CD4-positive, alpha-beta T cell treated with Interleukin-1 beta for 1 hour (primary cell): ENCODE results near the gene TTC16.
"Not testable (repeated sequence)": the region's sequence is repeated elsewhere in the genome, so short reads cannot be mapped to it uniquely, and the experiment has no call there.

ENCODE experiments used
- DNase-seq, 2 donors: peaks; one replicate each; pipeline ENCODE4 v3.0.0-alpha.2; 2020 to 2022

TTC16 gene

DNA sequence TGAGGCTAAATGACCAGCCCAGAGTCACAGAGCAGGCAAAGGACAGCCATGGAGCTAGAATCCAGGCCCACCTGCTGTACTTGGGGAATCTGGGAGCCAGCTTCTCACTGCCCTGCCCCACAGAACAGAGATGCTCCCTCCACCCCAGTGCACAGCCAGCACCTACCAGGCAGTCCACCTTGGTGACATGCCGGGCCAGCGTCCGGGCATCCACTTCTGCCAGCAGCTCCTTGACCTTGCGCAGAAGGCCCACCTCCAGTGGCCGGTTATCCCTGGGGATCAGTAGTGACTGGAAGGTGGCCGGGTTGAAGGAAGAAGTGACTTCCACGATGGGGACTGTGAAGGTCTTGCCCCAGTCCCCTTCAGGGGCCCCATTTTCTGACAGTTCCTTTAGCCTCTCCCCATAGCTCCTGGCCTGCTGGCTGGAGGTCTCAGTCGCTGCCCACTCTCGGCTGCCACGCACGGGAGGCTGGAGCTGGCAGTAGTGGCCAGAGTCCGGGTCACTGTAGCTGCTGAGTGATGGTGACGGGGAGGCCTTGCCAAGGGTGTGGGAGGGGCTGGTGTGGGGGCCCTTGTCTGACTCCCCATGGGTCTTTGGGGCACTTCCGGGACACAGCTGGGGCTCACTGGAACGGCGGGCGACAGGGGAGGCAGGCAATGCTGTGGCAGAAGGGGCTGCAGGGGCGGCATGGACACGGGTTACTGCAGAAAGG, 28.7 kb downstream of the TTC16 start:
- no peak for DNase-seq

DNA sequence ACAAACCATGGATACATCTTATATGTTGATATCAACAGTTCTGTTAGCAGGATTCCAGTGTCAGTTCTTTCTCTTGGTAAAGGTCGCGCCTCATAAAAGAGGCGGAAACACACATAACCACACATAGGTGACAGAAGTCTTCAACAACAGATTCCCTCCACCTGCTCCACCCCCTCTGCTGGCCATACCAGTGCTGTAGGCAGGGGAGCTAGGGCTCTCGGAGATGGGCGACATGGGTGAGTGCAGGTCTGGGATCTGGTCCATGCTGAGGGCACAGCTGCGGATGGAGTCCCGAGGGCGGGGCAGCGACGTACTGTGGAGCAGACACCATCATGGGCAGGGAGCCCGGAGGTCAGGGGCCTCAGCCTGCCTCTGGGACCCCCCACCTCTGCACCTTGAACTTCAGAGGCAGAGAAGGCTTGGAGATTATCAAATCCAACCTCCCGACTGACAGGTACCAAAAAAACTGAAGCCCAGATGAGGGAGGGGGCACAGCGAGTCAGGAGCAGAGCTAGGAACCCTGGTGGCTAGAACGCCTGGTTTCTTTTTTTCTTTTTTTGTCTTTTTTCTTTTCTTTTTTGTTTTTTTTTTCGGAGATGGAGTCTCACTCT, 31.2 kb downstream of the TTC16 start:
- DNase-seq: peak; percentile 38 to 50

DNA sequence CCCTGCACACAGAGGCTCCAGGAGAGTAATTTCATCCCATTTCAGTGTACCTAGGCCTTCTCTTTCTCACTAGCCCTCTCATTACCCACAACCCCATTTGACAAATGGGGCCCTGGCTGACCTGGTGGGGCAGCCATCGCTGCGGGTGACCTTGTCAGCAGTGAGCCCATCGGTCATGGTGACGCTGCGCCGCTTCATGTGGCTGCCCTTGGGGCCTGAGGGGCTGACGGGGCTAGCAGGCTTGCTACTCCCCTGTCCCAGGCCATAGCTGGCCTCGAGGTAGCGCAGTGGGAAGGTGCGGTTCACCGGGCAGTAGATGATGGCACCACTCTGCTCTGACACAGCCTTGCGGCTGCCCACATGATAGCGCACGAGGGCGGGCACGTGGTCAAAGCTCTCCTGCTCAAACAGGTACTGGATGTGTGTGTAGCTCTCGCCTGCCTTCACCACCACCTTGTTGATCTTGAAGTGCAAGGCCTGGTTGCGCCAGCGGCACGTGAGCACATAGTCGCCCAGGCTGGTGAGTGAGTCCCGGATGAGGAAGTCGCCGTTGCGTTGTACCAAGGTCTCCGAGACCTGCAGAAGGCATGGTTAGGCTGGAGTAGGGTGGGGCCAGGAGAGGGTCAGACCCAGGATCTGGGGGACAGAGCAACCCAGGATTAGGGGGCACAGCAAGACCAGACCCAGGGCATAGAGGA, 33.4 kb downstream of the TTC16 start:
- DNase-seq: no peak

DNA sequence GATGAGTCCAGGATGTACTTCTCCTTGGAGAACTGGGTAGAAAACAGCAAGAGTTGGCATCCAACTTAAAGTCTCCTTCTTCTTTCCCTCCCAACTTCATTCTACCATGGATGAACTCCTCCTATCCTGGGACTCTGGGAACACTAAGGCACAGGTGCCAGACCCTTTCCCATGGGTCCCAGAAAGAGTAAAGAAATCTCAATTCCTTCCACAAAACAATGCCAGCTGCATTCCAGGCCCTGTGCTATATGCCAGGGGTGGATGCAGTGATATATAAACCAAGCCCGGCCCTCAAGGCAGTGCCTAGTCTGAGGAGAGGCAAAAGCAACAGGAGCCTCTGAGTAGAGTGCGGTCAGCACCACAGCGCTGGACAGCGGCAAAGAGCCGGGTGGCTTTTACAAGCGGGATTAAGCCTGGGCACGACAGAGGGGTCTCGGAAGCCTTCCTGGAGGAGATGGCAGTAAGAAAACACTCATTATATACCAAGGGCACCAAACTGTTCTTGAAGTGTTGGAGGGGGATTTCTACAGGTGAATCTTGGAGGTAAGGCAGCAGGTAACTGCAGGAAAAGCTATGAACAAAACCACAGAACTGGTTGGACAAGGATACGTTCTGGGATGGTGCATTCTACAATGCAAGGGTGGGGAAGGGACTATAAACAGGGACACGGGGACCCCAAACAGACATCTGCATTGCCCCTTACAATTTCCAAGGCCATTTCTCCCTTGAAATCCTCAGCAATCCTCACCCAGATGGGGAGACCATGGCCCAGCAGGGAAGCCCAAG, 35.6 kb downstream of the TTC16 start:
- no peak for DNase-seq

DNA sequence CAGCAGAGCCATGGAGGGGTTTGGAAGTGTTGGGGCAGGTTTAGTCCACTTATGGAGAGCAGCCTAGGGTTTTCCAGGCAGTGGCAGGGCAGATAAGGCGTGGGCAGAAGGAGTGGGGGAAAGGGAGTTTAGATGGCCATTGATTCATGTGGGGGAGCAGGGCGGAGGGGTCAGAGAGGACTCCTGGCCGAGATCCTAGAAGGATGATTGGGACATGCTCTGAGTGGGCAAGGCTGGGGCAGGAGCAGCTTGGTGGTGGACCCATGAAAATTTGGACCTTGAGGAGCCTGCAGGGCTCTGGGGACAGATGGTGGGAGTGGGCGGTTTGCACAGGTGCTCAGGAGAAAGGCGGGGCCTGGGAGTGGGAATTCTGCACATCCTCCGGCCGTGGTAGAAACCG, 37.3 kb downstream of the TTC16 start:
- no peak for DNase-seq

DNA sequence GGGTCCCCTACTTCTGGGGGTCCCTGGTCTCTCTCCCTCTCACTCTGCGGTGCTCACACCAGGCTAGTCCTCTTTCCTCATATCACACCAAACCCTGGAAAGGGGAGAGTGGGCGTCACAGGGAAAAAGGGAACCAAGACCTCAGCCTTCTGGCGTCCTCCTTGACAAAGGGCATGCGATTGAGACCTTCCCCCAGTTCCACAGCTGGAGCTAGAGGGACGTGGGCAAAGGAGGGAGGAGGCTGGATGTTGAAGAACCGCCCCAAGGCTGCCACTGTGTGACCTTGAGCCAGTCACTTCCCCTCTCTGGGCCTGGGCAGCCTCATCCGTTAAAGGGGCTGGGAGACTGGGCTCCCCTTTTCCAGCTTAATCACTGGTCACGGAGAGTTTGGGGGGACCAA, 37.7 kb downstream of the TTC16 start:
- DNase-seq: no peak

DNA sequence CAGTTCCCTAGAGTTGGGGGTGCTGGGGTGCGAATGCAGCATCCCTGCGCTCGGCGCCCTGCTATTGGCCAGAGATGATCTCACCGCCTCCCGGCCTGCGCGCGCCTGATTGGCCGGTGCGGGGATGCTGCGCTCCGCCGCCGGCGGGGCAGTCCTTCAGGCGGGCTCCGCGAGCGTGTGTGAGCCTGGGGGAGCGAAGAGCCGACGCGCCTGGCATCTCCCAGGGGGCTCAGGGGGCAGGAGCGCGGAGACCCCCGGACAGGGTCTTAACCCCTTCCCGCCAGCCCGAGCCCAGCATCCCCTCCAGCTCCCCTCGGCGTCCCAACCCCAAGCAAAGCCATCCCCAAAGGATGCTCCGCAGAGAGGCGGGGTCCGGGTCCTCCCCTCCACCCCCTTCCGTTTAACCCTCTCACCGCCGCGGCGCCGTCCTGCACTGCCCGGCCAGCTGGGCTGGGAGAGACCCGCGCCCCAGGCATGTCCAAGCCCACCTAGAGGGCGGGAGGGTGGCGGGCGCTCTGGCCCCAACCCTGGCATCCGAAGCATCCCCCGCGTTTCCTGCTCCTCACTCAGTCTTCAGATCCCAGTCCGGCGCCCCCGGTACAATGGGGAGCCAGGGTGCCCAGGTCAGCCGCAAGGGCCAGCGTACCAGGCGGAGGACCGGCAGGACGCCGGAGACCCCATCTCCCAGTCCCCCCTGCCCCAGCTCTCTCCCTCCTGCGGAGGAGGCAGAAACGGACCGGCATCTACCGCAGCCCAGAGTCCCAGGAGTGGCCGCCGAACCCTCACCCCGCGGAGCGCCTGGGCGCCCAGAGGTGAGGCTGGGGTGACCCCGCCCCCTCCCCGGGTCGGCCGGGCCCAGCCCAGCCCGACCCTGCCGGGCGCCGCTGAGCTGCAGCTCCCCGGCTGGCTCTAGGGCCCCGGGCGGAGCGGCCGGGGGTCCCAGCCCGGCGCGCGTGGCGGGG, 38.5 kb downstream of the TTC16 start:
- no peak for DNase-seq

DNA sequence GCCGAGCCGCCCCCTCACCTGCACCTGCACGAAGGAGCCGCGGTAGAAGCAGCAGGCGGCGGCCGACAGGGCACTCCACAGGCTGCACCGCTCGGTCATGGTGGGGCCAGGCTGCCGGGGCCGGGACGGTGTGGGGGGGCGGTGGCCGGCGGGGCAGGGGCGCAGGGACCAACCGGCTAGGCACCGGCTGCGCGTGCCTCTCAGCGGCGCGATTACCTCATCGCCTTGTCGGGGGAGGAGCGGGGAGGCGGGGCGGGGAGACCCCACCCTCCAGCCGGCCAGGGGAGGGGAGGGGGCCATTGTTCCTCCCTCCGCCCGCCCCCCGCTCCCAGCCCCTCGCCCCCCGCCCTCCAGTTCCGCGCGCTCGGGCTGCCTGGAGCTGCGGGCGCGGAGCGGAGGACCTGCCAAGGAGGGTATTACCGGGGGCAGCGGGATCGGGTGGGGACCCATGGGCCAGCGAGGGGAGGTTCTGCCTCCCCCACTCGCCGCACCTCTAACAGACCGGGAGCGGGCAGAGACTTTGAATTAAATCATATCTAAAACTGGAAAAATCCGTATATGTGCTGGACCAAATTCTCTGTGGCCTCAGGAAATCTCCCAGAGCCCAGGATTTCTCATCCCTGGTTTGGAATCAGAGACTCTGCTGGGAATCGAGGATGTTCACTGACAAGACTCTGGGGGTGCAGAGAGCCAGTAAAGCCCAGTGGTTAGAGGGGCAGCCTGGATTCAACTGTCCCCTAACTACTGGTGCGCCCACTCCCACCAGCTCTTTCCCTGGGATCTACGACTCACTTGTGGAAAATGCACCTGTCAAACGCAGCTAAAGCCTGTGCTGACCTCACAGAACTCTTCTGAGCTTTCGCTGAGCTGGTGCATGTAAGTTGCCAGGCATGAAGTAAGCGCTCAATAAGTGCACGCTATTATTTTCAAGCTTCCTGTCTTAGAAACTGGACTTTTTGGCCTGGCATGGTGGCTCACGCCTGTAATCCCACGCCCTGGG, 39.5 kb downstream of the TTC16 start:
- DNase-seq: no peak

DNA sequence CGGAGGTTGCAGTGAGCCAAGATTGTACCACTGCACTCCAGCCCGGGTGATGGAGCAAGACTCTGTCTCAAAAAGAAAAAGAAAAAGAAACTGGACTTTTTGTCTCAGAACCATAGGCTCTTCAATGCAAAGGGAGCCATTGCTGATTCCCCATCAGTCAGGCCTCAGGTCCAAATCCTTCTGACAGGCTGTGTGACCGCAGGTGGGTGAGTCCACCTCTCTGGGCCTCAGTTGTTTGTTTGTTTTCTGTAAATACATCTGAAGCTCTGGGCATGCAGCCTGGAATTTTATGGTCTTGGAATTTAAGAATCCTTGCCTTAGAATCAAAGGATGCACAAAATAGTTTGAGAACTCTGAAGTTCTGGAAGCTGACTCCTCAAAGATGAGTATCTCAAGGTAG, 40.4 kb downstream of the TTC16 start:
- no peak for DNase-seq

DNA sequence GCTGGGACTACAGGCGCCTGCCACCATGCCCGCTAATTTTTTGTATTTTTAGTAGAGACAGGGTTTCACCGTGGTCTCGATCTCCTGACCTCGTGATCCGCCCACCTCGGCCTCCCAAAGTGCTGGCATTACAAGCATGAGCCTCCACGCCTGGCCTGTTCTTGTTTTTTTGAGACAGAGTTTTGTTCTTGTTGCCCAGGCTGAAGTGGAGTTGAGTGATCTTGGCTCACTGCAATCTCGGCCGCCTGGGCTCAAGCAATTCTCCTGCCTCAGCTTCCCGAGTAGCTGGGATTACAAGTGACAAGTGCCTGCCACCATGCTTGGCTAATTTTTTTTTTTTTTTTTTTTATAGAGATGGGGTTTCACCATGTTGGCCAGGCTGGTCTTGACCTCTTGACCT, 40.9 kb downstream of the TTC16 start:
- not testable (repeated sequence) for DNase-seq

DNA sequence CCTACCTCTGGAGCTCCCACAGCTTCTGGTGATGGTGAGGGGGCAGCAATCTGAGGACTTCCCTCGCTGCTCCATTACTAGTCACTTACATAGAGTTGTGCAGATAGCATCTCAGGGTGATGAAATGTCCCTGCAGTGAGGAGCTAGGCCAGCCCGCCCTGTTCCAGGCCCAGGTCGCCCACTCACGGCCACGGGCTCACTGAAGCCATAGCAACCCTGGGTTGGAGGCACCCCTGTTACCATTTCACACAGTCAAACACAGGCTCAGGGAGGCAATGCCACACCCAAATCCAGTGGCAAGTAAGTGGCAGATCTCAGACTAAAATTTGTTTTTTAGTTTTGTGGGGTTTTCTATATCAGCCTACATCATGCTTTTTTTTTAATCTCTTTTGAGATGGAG, 43.0 kb downstream of the TTC16 start:
- DNase-seq: no peak

DNA sequence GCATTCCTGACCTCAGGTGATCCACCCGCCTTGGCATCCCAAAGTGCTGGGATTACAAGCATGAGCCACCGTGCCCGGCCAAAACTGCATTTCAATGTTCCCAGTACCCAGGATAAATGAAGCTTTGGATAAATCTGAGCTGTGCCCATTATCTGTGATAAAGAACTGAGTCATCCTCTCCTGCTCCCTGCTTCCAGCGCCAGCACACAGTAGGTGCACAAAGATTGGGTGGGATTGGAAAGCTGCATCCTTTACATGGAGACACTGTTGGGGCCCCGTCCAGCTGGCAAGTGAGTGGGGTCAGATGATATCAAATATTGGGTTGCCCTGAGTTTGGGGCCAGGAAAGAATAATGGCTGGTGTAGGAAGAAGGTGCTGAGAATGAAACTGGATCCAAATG, 45.2 kb downstream of the TTC16 start:
- no peak for DNase-seq

DNA sequence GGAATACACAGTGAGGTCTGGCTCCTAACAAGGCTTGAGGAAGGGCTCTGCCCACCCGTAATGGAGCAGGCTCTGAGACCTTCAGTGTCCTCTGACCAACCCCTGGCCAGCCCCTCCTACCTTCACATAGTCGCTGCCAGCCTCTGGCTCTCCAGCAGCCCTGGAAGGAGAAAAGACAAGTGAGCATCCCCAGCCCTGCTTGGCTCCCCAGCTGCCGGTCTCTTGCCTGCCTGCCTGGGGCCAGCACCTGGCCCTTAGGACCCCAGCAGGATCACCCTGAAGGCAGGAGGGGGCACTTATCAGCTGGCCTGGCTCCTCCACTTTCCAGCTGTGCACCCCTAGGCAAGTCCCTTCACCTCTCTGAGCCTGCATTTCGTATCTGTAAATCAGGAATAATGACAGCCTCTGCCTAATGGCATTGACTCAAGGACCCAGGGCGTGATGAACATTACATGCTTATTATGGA, 45.6 kb downstream of the TTC16 start:
- no peak for DNase-seq

DNA sequence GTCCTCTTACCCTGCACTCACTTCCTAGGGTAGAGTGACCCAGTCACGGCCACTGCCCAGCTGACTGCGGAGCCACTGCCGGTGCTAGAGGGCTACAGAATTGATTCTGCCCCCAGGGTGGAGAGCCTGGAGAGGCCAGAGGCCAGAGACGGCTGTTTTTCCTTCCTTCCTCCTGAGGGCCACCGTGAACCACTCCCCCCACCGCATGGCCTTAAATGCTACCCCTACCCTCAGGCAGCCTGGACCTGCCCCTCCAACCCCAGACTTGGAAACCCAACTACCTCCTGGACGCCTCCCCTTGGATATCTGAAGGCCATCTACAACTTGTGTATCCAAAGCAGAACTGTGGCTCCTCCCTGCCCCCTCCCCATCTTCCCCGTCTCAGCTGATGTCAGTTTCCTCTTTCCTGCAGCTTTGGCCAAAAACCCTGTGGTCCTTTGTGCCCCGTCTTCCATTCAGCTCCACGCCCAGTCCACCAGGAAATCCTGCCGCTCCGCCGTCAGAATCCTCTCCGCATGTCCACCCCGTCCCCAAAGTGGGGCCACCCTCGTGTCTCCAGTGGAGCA, 46.3 kb downstream of the TTC16 start:
- peak in 1 of 2 donors; percentile 21 for DNase-seq

DNA sequence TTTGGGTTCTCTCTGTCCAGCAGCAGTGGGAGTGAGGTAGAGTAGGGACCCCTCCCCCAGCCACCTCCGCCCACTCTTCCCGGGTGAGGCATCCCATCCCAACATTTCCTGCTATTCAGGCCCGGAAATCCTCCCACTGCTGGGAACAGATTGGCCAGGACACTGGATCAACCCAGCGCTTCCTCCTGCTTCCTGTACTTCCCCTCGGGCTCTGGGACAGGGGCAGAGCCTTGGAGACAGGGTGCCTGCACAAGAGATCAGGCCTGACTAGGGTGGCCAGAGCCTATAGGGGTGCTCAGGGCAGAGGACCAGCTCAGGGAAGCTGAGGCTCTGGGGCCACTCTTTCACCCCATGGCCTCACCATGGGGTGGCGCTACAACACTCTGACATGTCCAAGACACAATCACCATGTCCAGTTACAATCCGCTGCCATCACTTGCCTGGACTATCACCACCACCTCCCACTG, 48.1 kb downstream of the TTC16 start:
- peak; percentile 43 to 45 for DNase-seq

DNA sequence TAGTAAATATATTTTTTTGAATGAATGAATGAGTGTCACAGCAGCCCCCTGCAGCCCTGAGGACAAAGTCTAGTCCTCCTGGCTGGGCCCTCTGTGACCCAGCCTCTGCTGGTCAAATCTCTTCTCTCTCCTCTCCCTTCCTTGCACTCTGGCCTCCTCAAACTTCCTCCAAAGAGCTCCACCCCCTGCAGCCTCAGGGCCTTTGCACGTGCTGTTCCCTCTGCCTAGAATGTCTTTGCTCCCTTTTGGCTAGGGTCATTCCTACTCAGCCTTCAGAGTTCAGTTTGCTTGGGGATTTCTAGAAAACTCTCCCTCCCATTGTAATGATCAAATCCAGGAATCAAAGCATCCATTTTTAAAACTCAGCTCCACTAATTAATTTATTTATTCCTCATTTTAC, 49.5 kb downstream of the TTC16 start:
- no peak for DNase-seq

DNA sequence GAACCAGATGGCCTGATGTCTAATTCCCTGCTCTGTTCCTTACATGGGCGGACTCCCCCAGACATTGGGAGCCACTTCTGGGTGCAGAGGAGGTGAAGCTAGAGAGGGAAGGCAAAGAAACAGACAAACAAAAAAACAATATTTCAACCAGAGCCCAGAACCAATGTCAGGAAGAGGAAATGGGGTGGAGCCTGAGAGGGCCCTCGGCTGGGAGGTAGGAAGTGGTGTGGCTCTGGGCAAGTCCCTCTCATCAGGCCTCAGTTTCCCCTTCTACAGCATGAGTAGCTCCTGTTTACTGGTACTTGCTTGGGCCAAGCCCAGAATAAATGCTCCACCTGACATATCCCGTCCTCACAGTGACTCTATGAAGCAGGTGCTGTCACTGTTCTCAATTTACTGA, 51.5 kb downstream of the TTC16 start:
- DNase-seq: no peak

DNA sequence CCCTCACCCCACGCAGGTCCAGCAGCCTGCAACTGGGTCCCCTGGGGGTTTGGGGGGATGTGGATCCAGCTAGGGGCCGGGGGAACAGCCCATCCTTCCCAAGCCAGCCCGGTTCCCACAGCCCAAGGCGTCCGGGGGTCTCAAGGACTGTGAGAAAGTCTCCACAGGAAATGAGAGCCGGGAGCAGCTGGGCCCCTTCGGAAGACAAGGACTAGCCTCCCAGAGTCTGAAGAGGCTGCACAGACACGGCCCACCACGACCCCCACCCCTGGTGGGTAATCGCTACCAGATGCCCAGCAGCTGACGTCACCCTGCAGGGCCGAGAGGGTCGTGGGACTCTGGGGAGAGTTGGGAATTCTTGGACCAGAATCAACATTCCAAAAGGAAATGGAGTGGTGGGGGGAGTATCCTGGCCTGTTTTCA, 52.0 kb downstream of the TTC16 start:
- DNase-seq: no peak

DNA sequence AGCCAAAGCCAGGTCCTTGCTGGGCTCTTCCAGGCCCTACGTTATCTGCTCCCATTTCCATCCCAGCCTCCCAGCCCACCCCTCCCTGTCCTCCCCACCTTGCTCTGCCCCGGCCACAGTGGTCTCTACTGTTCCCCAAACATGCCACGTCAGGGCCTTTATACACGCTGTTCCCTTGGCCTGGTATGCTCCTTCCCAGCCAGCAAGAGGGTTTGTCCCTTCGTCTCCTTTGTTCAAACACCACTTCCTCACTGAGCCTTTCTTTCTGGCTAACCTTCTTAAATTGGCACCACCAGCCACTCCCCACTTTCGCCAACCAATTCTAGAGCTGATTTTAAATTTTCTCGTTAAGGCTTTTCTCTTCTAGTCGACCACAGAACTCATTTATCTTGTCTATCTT, 52.8 kb downstream of the TTC16 start:
- DNase-seq: no peak

DNA sequence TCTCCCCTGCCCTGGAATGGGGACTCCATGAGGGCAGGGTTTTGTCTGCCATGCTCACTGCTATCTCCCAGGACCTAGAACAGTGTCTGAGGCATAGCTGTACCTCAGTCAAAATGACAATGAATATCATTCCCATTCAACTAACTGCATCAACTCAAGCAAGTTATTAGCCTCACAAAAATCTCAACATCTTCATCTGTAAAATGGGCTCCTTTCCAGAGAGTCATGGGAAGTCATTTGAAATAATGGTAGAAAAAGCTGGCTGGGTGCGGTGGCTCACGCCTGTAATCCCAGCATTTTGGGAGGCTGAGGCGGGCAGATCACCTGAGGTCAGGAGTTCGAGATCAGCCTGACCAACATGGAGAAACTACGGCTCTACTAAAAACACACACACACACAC, 53.2 kb downstream of the TTC16 start:
- DNase-seq: no peak
